Stimulated activated CD8-positive, alpha-beta memory T cell treated with anti-CD3 and anti-CD28 coated beads, Interleukin-7, amount 100 ng/mL, for 48 hours (primary cell): ENCODE results near the gene EPHA3.

Source experiments
- DNase-seq, 2 donors: peaks; one replicate each; pipeline ENCODE4 v3.0.0-alpha.2; 2020; ENCODE audit warnings: low read depth in 1 of 2; ENCODE audit errors: extremely low read depth in 1 of 2

Gene EPHA3

DNA sequence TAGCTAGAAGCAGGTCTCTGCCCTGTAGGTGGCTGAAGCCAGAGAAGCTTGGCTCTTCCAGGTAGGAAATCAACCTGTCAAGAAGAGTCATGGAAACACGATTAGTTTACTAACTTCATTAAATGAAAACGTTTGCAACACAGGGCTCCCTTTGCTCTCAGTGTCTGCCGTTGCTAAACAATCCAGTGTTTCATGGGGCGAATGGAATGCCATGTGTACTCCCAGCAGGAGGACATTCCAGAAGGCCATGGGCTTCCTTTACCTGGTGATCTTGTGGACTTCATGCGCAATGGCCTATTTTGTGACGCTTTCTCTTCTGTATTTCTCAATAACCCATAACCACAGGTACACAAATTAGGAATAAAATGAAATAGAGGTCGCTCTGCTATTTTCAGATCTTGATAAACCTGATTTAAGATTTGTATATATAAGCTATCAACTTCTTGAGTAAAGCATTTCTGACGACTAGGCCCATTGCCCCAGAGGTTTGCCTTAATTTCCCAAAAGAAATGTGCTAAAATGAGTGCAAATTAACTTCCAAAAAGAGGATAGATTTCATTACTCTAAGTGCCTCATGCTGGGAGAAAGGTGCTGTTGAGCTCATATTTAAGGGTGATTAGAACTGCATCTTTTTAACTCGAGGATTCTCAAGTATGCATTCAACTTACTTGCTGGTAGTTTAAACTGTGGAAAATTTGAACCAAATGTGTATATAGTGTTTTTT lies 171.0 kb downstream of the EPHA3 start:
- no peak for DNase-seq

DNA sequence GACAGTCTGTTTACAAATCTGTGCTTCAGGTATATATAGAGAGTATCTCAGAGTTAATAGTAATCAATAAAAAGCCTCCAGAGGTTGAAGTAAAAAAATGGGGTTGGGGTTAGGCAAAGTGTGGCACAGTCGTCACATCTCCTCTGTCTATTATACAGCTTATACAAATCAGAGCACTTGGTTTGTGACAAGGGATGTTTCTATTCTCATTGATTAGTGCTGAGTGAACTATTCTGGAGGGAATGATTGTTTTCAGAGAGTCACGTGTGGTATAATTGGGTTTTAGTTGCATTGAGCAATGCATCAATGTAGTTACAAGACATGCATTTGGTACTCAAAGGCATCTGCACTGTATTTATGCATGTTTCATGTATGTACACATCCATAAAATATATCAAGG lies 172.9 kb downstream of the EPHA3 start:
- no peak for DNase-seq

DNA sequence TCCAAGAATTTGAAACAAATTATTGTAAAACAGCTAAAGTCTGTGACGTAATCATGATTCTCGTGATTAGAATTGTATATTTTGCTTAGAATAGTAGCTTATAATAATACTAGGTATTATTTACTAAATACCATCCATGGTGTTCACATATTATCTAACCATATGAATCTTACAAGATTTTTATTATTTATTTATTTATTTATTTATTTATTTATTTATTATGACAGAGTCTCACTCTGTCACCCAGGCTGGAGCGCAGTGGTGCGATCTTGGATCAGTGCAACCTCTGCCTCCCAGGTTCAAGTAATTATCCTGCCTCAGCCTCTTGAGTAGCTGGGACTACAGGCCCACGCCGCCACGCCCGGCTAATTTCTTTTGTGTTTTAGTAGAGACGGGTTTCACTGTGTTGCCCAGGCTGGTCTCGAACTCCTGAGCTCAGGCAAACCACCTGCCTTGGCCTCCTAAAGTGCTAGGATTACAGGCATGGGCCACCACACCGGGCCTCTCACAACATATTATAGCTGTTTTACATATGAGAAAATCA lies 173.5 kb downstream of the EPHA3 start:
- DNase-seq, result no peak

DNA sequence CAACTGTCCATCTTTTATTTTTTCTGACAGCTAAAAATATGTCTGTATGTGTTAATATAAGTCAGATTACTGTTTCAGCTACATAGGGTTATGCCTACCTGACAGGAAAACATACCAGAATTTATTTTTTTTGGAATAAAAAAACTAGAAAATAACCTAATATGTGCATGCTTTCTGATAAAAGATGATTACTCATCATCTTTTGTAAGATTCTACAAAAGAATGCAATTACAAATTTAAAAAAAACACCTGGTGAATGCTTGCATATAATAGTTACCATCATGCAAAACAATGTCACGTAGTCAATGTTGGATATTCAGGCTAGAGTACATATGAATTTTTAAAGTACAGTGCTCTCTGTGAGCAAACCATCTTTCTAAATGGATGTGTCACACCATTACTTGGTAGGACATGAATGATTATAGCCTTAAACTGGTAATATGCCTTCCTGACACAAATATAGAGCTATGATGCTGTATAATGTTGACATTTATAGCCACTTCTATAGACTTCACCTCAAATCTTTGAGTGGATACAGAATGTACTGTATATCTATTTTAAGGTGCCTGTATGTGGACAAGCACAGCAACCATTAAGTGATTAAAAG lies 180.6 kb downstream of the EPHA3 start:
- DNase-seq, result no peak

DNA sequence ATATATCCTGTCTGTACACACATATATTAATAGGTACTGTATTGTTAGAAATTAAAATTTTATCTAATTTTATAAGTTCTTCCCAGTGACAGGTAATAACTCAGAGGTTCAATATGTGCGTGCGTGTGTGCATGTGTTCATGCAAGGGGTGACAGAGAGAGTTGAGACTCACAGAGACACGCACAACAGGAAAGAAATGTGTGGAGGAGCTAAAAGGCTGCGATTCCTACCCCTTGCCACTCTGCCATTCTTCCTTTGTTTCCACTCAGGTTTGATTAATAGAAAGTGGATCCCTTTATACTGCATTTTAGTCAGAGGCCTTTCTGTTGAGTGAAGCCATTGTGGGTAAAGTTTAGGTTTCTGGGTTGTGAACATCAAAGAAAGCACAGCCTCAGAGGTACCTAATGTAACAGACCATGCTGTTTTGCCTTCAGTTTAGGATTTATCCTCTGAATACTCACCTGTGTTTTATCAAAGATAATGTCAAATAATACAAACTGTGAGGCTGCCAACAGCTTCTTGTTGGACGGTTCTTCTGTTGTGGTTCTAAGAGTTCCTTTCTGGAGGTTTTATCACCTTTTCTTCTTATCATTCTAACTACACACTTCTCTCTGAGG lies 182.3 kb downstream of the EPHA3 start:
- no peak for DNase-seq

DNA sequence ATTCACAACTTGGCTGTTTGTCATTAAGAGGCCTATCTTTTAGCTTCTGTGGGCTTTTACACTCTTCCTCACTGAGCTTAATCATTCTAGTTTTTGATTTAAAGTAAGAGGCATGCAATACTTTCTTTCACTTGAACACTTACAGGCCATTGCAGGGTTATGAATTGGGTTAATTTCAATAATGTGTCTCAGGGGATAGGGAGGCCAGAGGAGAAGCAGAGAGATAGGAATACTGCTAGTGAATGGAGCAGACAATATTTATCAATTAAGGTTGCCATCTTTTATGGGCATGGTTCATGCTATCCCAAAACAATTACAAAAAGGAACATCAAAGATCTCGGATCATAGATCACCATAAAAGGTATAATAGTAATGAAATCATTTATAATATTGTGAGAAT lies 189.8 kb downstream of the EPHA3 start:
- no peak for DNase-seq

DNA sequence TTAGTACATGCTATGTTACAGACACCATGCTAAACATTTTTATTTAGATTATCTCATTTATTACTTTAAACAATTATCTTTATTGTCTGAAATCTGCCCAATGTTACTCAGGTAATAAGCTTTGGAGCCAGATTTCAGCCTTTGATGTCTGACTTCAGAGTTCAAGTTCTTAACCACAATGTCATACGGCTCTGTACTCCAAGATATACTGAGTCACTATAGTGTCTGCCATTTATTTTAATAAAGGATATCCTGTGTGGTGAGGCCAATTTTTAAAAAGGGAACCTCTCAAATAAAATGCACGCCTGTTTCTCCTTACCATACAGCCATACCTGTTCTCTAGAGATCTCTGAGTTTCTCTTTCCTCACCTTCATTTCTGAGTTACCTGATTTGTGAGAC lies 193.1 kb downstream of the EPHA3 start:
- no peak for DNase-seq

DNA sequence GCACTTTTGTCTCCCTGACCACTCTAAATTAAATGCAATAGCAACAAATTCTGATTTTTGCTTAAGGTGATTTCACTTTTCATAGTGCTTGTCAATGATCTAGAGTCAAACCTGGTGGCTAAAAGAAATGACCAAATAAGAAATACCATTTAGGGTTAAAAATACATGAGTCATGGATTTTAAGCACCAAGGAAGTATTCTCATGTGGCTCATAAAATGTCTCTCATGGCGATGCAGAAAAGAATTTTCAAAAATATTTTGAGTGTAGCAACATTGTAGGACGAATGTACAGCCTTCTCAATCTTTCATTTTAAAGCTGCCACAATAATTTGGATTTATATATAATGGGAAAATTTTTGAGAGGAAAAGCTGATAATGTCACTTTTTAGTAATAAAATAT lies 193.6 kb downstream of the EPHA3 start:
- DNase-seq, result no peak

DNA sequence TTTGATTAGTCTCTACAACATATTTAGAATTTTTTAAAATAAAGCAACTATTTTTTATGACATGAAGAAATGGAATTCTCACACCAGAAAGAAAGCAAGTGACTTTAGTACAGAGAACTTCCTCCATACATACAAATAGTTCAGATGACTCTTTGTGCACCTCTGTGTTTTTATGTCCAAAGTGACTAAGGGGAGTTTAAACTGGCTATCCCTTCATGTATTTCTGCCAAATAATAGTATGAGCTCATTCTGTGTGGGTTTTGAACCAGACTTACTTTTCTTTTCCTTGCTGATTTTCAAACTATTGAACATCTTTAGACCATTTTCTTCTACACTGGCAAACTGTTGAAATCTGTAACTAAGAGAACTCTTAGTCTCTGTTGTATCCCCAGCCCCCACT lies 196.3 kb downstream of the EPHA3 start:
- no peak for DNase-seq

DNA sequence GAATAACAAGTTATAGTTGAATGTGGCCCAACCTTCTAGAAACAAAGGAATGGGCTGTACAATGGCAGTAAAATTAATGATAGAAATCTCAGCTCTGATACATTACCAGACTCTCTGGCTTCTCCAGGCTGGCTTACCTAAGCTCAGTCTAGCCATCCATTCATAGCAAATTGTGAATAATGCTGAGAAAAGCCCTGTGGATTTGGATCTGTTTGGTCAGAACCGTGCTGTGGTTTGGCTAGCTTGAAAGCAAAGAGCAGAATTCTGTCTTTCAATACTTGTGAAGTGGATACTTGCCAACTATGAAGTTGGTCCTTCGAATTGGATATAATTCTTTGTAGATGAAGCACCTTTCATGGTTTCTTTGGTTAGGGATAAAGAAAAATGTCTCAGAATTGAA lies 199.1 kb downstream of the EPHA3 start:
- no peak for DNase-seq

DNA sequence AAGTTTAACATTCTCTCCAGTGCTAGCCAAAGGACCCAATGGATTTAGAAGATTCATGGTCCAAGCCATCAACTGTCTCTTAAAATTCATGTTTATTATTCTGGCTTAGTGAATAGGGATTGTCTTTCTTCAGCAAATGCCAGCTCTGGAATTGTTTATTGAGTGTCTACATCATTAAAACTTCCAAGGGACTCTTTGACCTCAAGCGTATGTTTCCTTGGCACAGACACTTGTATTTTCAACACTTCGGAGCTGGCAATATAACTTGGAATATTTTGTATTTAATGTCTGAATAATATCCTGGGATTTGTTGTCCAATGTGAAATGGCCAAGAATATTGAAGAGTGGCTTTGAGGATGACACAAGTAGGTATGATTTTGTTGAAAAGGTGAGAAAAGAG lies 204.2 kb downstream of the EPHA3 start:
- DNase-seq, result no peak

DNA sequence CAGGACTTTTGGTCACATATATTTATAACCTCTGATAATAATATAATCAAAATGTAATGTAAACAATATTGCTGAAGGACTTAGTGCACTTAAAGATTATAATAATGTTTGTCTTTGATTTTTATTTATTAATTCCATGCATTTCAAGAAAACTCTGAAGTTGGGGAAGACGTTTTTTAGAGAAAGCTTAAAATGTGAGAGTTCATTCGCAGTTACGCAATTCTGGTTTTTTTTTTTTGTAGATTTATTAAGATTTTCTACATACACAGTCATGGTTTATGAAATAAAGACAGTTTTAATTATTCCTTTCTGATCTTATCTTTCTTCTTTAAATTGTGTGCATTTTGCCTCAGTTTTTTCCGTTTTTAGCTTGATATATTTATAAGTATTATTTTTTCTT lies 204.7 kb downstream of the EPHA3 start:
- DNase-seq, result no peak

DNA sequence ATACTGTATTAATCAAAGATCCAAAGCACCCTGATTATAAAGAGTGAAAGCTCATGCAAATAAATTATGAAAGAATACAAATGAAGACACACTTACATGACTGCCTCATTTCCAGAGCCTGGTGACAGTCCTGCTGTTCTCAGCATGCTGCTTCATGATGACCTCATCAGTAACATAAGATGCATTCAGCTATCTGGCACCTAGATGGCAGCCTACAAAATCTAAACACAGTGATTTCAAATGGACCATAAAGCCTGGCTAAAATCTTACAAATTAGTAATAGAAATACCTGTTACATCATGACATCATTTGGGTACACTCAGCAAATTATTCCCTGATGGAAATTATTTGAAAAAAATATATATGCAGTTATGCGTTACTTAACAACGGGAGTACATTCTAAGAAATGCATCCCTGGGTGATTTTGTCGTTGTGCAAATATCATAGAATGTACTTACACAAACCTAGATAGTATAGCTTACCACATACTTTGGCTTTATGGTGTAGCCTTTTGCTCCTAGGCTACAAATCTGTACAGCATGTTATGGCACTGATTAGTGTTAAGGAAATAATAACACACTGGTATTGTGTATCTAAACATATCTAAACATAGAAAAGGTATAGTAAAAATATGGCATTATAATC lies 207.2 kb downstream of the EPHA3 start:
- no peak for DNase-seq

DNA sequence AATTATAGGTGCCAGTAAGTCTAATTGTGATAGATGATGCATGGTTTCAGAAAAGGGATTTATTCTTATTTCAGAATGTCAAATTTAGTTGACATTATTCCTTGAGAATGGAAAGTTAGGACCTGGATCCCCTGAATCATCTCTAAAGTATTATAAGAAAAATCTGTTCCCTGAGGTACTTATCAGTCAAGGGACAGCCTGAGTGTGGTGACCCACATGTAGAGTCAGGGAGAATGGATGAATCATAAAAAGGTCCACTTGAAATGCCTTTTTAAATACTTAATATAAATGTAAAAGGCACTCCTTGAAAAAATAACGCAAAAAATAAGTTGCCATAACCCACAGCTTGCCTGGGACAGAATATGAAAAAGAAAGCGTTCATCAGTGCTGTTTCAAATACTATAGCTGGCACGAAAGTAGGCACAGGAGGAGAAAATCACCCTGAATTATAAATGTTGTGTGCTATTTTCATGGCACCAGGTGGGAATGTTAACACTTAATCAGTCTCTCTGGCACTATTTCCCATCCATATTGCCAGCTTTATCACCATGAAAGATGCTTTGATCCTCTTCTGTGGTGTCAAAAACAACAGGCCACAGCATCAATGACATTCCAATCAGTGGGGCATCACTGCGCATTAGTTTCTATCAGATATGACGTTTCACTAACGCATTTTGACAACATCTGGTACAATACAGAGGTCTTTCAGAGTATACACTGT lies 208.5 kb downstream of the EPHA3 start:
- DNase-seq, result no peak

DNA sequence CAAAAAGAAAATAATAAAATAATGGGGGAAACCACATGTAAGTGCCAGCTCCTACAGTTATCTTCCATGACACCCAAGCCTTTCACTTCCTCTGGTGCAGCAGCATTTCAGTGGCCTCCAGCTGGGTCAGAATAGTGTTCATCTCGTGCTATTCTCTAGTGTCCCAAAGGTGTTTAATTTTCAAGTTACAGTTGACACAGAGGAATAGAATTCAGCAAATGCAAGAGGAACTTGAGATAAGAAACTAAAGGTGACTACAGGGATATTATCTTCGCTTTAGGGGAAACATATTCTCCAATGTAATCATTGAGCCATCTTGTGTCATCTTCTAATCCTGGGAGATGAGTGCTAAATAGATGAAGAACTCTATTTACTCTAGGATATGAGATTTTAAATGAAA lies 212.8 kb downstream of the EPHA3 start:
- DNase-seq, result no peak

DNA sequence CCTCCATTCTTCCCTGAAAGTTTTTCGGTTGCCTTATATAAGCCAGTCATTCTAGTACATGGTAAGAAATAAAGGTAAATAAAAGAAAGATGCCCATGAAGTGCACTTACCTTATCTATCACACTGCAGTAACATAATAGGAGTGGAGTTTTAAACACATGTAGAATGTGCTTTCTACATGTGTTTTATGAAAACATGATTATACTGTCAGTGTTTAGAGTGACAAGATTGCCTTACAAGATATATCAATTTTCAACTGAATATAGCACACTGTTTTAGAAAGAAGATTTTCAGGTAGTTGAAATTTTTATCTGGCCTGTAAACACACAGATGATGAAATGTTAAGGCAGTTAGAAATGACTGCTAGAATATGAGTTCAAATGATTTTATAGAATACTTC lies 219.6 kb downstream of the EPHA3 start:
- DNase-seq, result no peak

DNA sequence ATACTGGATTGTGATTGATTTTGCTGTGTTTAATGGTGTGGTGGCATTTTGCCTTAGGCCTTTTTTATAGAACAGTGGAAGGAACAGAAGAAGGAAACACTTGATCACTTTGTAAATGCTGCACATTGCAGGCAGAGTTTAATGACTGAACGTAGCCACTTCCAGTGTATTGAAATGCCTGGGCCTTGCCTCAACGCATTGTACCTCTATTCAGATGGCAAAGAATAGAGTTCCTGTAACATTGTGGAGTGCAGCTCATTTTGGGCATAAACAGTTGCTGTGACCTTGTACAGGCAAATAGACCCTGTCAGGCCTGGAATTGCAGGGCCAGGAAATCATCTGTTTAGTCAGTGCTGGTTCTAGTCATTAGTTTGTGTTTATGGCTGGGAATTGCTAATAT lies 225.0 kb downstream of the EPHA3 start:
- no peak for DNase-seq

DNA sequence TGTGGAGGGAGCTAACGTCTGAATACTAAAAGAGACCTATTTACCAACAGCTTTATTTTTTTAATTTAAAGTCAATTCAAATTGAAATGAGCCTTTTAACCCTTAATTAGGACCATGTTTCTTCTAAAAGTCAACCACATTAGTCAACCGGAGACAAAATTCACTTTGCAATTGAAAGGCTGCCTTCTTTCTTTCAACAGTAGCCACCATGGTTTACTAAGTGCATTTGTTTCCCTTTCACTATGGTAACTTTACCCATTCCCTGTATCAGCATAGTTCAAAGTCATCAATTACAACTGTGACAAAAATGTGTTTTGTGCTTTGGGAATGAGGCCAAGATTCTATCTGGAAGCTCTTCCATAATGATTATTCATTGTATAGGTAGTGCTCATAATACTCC lies 225.4 kb downstream of the EPHA3 start:
- no peak for DNase-seq

DNA sequence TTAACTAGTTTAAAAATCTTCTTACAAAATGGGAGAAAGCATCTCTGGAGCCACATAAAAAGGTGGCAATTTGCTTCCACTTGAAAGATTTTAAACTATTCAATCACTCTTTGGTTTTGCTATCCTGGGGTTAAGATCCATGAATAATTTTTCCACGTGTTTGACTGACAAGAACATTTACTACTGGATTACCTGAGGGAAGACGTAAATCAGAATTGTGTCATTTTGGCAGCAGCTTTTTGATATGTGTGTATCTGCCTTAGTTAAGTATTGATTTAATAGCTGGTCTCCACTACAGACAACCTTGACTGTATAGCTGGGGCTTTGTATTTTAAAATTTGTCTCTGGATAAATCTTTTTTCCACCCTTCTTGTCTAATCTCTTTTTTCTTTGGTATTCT lies 228.3 kb downstream of the EPHA3 start:
- DNase-seq, result no peak

DNA sequence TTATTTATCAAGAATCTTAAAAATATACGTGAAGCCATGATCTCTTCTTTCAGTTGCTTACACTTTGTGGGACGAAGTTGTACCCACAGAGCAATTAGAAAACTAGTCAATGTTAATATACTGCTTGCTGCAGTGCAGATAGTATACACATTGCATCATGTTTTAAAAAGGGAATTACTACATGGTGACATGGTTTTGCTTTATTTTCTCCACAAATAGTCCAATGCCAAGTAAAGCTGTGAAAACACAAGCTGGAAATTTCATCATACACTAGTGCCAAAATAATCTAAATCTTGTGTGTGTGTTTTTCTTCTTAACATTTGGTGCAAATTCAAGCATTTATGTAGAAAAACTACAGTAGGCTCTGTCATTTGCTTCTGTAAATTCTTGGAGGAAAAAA lies 233.0 kb downstream of the EPHA3 start:
- DNase-seq, result no peak

DNA sequence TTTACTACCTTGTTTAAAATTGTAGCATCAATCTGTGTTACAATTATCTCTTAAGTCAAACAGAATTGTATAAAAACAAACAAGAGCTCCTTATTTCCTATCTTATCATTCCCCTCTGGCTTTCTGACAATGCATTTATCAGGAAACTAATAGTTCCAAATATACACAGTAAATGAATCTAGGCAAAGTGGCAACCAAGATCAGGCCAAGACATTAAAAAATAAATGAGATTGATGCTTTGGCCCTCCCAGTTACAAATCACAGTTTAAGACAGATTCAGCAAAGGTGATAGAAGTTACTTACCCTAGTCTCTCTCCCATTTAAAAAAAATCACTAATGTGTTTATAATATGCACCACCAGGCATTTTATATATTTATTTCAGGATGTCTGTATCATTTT lies 236.7 kb downstream of the EPHA3 start:
- no peak for DNase-seq
